Muscle of back (tissue), 11 donors: ENCODE data around the gene ANKMY1. TPM values are rescaled to one million over a fixed set of nuclear protein-coding genes. Genes with fewer than 3 reads are reported as not detected.

Source experiments
- DNase-seq, 3 donors: peaks; one replicate each; pipeline versions ENCODE4 v3.0.0 to v3.0.0-alpha.2; 2013
- polyA plus RNA-seq, 10 donors: library from polyadenylated mRNA; unstranded; fragments of 120-200 nt; gene quantifications; one replicate each; pipeline ENCODE4 v1.2.1, GENCODE V29; 2013; ENCODE audit not compliant: insufficient read length in 10 of 10

Gene ANKMY1
- polyA plus RNA-seq, 10 donors = 6.1 to 9.6 (median 7.5) TPM

GRCh38 chr2:240450532-240451107 lies 107.2 kb downstream of the ANKMY1 start:
- DNase-seq = no peak

- no peak for DNase-seq
These were observed 107.8 kb downstream of the ANKMY1 start for GRCh38 chr2:240449764-240450531.

GRCh38 chr2:240448387-240449274 lies 109.2 kb downstream of the ANKMY1 start:
- no peak for DNase-seq

- DNase-seq = no peak
These were observed 109.9 kb downstream of the ANKMY1 start for GRCh38 chr2:240447934-240448333.

- no peak for DNase-seq
These were observed 110.5 kb downstream of the ANKMY1 start for GRCh38 chr2:240447331-240447730.

DNA sequence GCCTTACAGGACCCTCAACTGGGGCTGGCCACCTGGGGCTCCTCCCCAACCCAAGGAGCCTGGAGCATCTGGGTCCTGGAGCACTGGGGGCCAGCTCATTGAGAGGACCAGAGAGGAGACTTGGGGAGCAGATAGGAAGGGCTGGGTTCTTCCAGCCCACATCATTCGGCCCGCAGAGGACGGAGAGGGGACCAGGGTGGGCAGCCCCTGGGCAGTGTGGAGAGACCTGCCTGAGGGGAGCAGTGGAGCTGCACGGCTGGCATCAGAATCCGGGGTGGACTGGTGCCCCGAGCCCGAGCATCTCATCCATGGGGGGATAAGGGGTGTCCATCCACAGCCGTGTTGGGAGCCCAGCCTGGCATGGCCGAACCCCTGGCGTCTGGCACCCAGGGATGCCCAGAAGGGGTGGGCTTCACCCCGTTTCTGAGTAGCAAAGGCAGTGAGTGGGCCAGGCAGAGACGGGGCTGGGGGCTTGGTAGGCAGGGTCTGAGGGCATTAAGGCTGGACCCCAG lies 111.1 kb downstream of the ANKMY1 start:
- no peak for DNase-seq

DNA sequence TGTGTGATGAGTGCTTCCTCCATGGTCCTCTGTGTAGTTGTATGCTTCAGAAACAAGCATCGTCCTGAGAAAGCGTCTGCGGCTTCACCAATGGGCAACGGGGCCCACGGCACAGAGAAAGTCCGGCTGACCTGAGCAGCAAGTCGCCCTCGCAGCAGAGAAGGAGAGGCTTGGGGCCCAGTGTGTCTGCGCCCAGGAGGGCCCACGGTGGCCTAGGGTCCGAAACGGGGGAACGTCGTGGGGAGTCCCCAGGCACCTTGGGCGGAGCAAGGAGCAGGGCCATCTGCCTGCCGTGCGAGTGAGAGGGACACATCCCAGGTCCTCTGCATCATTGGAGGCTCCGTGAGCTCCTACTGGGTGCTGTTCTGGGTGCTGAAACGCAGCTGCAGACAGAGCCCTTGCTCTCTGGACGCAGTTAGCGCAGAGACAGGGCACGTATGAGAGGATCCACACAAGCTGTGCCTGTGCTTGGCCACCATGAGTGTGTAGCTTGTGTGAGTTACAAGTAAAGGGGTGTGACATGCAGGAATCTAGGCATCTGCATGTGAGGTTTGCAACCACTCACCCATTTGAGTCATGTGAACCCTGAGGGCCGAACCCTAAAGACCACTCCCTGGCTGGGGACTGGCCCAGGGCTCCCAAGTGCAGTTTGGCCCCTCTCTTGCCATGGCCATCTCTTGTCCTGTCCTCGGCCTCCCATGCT lies 111.7 kb downstream of the ANKMY1 start:
- no peak for DNase-seq

DNA sequence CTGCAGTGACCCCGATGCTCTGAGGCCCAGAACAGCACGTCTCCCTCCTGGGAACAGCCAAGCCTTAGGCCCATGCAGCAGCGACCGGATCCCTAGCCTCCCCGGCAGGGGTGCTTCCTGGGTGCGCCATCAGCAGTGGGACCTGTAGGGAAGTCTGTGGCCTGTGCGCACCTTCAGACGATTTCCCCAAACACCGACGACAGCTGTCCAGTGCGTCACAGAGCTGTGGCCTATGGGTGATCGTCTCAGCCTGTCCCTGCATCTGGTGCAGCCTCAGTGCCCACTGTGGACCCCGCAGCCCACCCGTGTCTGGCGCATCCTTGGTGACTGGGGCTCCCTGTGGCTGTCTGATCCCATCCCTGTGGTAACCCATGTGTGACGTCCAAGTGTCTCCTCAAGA lies 113.3 kb downstream of the ANKMY1 start:
- DNase-seq = no peak

- no peak for DNase-seq
These were observed 113.9 kb downstream of the ANKMY1 start for GRCh38 chr2:240443891-240444301.

DNA sequence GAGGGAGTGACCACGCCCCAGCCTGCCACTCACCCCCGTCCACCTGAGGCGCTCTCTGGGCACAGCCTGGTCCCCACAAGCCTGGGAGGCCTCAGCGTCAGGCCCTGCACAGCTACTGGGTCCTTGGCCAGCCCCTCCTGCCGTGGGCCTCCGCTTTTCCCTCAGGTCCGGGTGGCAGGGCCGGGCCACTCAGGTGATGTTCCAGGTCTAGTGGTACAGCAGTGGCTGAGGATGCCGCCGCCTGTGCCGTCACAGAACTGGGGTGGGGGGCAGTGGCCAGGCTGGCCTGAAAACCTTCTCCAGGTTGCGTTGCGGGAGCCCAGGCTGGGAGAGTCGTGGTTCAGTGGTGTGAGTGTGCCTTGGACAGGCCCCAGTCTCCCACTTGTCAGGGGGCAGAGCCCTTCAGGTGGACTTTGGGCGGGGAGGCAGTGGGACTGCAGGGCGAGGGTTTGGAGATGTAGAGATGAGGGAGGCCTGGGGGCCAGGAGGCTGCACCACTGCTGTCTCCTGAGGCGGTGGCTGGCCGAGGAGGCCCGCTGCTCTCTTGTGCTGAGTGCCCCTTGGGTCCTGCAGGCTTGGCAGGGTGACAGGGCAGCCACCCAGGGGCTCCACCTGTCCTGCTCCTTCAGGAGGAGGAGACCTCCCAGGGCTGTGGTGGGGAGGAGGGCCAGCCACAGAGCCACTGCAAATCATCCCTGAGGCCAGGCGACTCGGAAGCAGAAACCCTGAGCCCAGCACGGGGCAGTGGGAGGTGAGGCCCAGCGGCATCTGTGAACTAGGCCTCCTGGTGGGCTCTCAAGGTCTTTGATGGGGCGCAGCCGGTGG lies 114.7 kb downstream of the ANKMY1 start:
- no peak for DNase-seq

DNA sequence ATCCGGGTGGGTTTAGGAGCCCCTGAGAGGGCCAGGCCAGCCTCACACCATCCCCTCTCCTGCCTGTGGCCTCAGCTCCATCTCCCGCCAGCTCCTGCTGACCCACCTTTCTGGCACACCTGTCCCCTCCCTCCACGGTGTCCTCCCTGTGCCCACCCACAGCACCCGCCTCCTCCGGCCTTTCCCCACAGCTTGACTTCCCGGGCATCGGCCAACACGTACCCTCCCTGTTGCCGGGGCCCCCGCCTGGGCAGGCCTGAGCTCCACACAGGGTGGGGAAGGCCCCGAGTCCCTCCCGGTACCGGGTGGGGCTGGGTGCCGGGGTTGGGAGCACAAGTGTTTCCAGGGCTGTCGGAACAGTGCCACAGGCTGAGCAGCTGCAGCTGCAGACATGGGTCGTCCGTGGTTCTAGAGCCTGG lies 115.8 kb downstream of the ANKMY1 start:
- DNase-seq = no peak

GRCh38 chr2:240441326-240441992 lies 116.3 kb downstream of the ANKMY1 start:
- no peak for DNase-seq

DNA sequence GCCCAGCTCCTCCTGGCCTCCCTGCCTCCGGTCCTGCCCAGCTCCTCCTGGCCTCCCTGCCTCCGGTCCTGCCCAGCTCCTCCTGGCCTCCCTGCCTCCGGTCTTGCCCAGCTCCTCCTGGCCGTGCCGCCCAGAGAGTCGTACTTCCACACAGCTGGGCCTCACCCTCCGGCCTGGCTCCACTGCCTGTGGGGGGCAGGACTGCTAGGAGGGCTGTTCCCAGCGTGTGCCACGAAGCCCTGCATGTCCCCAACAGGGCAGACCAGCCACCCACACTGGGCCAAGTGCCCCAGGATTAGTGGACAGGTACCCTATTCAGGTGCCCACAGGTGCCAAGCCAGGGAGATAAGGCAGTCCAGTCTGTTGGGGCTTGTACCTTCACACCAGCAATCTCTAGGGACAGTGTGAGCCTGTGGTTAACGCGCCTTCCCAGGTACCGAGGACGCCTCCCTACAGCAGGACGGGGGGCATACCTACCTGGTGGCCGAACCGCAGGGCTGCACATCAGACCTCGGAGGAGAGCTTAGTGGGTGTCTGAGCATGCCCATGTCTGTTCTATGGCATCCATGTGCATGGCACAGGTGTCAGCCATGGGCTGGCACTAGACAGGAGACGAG lies 117.0 kb downstream of the ANKMY1 start:
- no peak for DNase-seq

GRCh38 chr2:240440251-240440650 lies 117.5 kb downstream of the ANKMY1 start:
- no peak for DNase-seq

DNA sequence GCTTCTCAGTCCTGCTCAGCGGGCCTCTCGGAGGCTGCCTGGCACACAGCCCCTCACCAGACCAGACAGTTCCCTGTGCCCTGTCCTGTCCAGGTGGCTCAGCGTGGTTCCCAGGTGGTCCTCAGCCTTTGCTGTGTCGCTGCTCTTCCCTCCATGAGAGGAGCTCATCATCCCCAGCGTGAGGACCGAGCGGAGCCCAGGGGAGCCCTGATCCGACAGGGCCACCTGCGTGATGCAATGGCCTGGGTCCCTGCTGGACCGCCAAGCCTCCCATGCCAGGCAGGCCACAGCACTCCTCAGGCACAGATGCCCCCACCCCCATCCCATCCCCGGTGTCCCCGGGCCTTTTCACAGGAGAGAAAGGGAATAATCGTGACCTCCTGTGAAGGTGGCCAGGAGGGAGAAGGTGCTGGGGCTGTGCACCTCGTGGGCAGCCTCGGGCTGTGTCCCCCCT lies 118.1 kb downstream of the ANKMY1 start:
- no peak for DNase-seq

DNA sequence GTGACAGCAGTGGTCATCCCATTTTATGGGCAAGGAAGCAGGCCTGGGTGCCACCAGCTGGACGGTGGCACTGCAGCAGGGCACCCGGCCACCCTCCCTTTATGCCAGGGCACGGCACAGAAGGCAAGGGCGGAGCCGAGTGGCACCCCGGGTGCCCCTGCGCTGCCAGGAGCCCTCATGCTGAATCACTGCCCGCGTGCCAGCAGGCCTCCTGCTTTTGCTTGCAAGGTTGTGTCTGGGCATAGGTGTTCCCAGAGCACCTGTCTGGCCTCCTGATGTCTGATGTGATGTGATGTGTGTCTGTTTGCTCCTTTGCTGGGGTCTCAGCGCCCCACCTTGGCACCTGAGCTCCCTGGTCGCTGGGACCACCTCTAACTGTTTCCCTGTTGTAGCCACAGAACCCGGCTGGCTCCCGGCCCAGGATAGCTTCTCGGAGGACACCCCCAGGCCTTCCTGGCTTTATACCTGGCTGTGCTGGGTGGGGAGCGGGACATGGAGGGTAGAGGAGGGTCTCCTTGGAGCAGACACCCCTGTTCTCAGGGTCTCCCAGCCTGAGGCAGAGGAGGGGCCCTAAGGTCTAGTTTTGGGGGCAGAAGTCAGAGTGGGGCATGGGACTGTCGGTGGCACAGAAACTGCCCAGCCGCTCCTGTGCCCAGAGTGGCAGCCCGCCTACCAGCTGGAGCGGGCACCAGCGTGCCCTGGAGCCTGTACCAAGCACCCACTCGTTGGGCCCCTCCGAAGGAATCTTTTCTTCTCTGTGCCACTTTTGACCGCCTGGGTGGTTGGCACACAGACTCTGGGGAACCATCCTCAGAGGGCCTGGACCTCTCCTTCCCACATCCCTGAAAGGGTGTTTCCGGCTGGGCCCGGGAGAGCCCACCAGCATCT lies 118.7 kb downstream of the ANKMY1 start:
- no peak for DNase-seq

DNA sequence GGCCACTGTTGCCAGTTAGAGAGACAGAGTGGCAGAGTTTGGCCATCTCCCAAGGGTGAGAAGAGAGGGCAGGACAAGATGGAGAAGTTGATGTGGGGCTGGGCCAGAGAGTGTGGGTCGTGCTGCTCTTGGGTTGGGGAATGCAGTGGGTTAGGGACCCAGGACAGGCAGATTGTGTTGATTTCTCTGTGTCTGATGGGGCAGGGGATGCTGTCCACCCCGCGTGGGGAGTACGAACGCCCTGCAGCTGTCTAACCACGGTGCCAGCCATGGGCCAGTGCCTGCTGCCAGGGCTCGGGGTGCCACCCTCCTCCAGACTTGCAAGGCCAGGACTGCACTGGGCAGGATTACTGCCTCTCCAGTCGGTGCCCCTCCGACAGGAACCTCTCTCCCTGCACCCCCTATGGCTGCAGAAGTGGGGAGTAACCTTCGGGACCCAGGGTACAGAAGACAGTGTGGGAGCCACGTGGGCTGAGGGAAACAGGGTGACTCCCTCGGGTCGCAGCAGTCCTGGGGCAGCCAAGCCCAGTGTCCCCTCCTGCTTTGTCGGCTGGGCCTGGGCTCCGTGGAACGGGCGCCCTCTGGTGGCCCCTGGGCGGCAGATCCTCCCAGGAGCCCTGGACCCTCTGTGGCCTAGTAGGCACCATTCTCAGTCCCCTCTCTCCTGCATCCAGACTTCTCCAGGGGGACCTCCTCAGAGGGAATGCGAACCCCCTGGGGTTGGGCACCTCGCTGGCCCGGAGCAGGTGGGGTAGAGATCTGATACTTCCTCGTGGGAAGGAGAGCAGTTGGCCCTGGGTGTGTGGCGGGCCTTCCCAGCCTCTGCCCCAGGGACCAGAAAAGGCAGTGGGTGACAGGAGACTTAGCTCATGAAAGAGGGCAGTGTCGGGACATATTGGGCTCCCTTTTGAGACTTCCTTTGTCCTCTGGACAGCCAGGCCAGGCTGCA lies 119.7 kb downstream of the ANKMY1 start:
- DNase-seq = peak; percentile 55 to 84 (median 72)

GRCh38 chr2:240437551-240437860 lies 120.3 kb downstream of the ANKMY1 start:
- DNase-seq = no peak
